ENCODE data around the gene ZHX3. TPM values are rescaled to one million over a fixed set of nuclear protein-coding genes. Genes with fewer than 3 reads are reported as not detected.

The ZHX3 gene
- total and polyA plus RNA-seq, 2 of the 13 experiments (the other 11 are each of a cell fraction or from before 2014, with no cell fraction given), result 8.4 to 11.7 TPM

DNA sequence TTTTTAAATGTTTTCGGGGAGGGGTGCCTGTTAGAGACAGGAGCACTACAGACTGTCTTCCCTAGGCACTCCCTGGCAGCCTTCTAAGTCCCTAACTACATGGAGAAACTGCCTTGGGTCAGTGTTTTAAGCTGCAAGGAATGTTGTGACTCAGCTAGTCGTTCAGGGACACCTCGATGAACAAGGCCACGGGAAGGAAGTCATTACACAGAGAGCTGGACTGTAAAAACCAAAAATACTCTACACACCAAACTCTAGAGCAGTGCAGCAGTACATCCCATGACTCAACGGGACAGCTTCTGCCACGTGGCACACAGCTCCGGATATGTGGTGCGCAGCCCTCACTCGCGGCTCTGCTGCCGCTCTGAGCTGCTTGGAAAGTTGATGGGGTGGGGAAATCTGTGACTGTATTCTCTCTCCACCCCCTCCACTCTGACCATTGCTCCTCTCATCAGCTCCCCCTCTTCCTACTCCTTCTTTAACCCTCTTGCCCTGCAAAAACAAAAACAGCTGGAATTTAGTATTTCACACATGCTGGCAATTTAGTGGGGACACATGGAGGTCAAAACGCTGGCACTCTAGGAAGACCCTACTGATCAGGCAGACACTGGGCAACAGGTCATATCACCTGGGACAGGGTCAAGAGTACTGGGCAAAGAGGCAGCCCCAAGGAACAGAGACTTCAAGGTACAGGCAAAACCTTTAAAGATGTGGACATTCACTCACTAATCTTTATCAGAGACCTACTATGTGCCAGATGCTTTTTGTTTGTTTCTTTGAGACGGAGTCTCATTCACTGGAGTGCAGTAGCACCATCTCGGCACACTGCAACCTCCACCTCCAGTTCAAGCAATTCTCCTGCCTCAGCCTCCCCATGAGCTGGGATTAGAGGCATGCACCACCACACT is 12.2 kb upstream of the ZHX3 start (continued):
- TF ChIP-seq NFE2L1 (CRISPR knock-in tag; IDR thresholded peaks at IDR 0.05; ENCODE audit: borderline replicate concordance) (no peak), ZNF276 (CRISPR knock-in tag; IDR thresholded peaks at IDR 0.05; ENCODE audit: low read depth) (peak; percentile 63; the same call in 1 of the 2 replicates), FOXK2 (IDR thresholded peaks at IDR 0.05) (no peak), ZXDC (CRISPR knock-in tag; IDR thresholded peaks at IDR 0.05) (no peak), ZNF138 (CRISPR knock-in tag; IDR thresholded peaks at IDR 0.05; ENCODE audit: low read depth) (no peak), ZNF614 (CRISPR knock-in tag; IDR thresholded peaks at IDR 0.05; ENCODE audit: borderline replicate concordance) (peak; percentile 61; the same call in 1 of the 2 replicates), ZNF33A (CRISPR knock-in tag; IDR thresholded peaks at IDR 0.05; ENCODE audit: borderline replicate concordance) (no peak), ZNF468 (CRISPR knock-in tag; IDR thresholded peaks at IDR 0.05) (no peak)
- TF ChIP-seq, protein P1, sequence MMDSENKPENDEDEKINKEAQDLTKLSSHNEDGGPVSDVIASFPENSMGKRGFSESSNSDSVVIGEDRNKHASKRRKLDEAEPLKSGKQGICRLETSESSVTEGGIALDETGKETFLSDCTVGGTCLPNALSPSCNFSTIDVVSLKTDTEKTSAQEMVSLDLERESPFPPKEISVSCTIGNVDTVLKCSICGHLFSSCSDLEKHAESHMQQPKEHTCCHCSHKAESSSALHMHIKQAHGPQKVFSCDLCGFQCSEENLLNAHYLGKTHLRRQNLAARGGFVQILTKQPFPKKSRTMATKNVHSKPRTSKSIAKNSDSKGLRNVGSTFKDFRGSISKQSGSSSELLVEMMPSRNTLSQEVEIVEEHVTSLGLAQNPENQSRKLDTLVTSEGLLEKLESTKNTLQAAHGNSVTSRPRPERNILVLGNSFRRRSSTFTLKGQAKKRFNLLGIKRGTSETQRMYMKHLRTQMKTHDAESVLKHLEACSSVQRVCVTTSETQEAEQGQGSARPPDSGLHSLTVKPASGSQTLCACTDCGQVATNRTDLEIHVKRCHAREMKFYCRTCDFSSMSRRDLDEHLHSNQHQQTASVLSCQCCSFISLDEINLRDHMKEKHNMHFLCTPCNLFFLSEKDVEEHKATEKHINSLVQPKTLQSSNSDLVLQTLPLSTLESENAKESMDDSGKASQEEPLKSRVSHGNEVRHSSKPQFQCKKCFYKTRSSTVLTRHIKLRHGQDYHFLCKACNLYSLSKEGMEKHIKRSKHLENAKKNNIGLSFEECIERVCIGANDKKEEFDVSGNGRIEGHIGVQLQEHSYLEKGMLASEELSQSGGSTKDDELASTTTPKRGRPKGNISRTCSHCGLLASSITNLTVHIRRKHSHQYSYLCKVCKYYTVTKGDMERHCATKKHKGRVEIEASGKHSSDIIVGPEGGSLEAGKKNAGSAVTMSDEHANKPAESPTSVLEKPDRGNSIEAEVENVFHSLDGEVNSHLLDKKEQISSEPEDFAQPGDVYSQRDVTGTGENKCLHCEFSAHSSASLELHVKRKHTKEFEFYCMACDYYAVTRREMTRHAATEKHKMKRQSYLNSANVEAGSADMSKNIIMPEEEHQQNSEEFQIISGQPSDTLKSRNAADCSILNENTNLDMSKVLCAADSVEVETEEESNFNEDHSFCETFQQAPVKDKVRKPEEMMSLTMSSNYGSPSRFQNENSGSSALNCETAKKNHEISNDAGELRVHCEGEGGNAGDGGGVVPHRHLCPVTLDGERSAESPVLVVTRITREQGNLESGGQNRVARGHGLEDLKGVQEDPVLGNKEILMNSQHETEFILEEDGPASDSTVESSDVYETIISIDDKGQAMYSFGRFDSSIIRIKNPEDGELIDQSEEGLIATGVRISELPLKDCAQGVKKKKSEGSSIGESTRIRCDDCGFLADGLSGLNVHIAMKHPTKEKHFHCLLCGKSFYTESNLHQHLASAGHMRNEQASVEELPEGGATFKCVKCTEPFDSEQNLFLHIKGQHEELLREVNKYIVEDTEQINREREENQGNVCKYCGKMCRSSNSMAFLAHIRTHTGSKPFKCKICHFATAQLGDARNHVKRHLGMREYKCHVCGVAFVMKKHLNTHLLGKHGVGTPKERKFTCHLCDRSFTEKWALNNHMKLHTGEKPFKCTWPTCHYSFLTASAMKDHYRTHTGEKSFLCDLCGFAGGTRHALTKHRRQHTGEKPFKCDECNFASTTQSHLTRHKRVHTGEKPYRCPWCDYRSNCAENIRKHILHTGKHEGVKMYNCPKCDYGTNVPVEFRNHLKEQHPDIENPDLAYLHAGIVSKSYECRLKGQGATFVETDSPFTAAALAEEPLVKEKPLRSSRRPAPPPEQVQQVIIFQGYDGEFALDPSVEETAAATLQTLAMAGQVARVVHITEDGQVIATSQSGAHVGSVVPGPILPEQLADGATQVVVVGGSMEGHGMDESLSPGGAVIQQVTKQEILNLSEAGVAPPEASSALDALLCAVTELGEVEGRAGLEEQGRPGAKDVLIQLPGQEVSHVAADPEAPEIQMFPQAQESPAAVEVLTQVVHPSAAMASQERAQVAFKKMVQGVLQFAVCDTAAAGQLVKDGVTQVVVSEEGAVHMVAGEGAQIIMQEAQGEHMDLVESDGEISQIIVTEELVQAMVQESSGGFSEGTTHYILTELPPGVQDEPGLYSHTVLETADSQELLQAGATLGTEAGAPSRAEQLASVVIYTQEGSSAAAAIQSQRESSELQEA (CRISPR knock-in tag; IDR thresholded peaks at IDR 0.05; ENCODE audit: not compliant biosample characterization), result peak; percentile 29
